Fibroblast of the aortic adventitia (primary cell): Measurements from ENCODE around the gene UNC13D. TPM values are rescaled to one million over a fixed set of nuclear protein-coding genes. Genes with fewer than 3 reads are reported as not detected.

Experiments used
- DNase-seq: peaks from one replicate; pipeline ENCODE4 v3.0.0-alpha.2; 2010; ENCODE audit warnings: low read depth
- H3K4me3 ChIP-seq: 2 replicates; pipeline ENCODE4 v1.5.1; 2011; ENCODE audit warnings: low read depth, mild to moderate bottlenecking, control low read depth, low read length, moderate library complexity
- CTCF ChIP-seq: IDR thresholded peaks from 2 replicates; pipeline ENCODE4 v1.5.1; 2011; ENCODE audit warnings: mild to moderate bottlenecking, low read length, control low read depth, inconsistent platforms; ENCODE audit not compliant: insufficient read depth
- total RNA-seq: library from RNA; depleted of rRNA; stranded (reverse); fragments of >200 nt; gene quantifications from 2 replicates; pipeline ENCODE4 v1.2.3, GENCODE V29; 2012; ENCODE audit warnings: low replicate concordance

UNC13D gene
- total RNA-seq, 1 donor = 0.54 TPM

- no peak for TF ChIP-seq CTCF
- DNase-seq = no peak
- no peak overlapping the region for H3K4me3 ChIP-seq
These were observed 4.0 kb downstream of the UNC13D start for GRCh38 chr17:75839942-75840798.

- DNase-seq = no peak
- TF ChIP-seq CTCF = no peak
- no peak overlapping the region for H3K4me3 ChIP-seq
These were observed 5.8 kb downstream of the UNC13D start for GRCh38 chr17:75838410-75838809.

DNA sequence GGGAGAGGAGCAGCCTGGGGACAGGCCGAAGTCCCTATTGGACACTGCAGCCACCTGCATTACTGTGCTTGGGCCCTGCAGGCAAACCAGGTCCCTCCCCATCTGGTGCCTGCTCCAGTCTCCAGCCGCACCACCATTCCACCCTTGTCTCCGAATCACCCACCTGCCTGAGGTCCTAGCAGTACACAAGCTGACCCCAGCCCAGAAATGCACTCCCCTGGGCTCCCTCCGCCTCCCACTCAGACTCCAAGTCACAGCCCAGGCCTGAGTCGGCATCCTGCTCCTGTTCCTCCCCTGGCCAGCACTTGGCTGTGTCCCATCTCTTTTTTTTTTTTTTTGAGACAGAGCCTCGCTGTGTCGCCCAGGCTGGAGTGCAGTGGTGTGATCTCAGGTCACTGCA is 6.3 kb downstream of the UNC13D start:
- no peak overlapping the region for H3K4me3 ChIP-seq
- DNase-seq = no peak
- TF ChIP-seq CTCF = no peak

DNA sequence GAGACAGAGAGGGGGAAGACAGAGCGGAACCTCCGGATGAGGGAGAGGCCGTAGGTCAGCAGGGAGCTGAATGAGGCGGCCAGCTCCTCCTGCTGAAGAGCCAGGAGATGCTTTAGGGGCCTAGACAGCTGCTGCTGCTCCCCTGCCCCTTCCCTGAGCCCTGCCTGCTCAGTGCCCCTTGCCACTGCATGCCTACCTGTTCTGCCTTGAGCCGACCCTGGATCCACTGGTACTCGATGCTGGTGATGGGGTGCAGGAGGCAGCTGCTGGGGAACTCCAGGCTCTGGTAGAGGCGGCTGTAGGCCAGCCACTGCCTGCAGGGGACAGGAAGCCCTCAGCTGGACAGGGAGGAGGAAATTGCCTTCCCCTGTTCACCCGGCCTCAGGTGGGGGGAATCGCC is 7.6 kb downstream of the UNC13D start:
- no peak for TF ChIP-seq CTCF

GRCh38 chr17:75835654-75835987 is 8.6 kb downstream of the UNC13D start:
- no peak for TF ChIP-seq CTCF
- no peak for DNase-seq
- H3K4me3 ChIP-seq = no peak overlapping the region

More for the DNA sequence above, 7.6 kb downstream of the UNC13D start:
- H3K4me3 ChIP-seq = no peak overlapping the region
- DNase-seq = no peak

DNA sequence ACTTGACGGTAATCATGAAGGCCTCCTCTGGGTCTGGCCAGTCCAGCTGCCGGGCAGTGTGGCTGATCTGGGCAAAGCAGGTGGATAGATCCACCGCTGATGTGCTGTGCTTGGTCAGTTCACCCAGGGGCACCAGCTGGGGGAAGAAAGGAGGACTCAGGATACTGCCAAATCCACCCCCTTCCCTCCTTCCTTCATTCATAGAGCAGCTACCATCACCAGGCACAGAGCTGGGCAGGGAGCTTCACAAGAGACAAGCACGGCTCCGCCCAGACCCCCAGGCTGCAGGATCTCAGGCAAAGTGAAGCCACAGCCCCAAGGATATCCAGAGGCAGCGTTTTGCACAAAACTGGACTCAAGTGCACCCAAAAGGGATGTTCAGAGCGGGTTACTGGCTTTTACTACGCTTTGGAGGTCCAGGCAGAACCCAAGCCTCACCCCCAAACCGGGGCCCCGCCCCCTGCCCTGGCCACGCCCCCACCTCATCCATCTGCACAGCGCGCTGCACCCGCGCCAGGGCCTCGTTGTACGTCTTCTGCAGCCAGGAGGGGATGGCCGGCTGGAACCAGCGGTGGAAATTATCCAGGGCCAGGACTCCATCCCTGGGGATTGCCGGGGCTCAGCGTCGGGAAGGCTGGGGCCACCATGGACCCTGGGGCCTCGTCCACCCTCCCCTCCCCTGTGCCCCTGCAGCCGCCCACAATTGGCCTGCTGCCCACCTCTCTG is 9.1 kb downstream of the UNC13D start:
- no peak for TF ChIP-seq CTCF
- no peak overlapping the region for H3K4me3 ChIP-seq
- DNase-seq = no peak
